Keratinocyte (primary cell): ENCODE results near the gene PTPRN2. TPM values are rescaled to one million over a fixed set of nuclear protein-coding genes. Genes with fewer than 3 reads are reported as not detected.

Experiments used
- DNase-seq: peaks from one replicate; pipeline ENCODE4 v3.0.0-alpha.2; 2011; ENCODE audit warnings: low read depth, missing footprints, low spot score
- FAIRE-seq: peaks from 2 replicates; lab custom pipeline; 2011; peaks lifted over from hg19 to GRCh38; lab: Jason Lieb, UNC
- H2AFZ ChIP-seq: 2 replicates; pipeline ENCODE4 v1.6.0; 2012; ENCODE audit warnings: low read length, control low read depth, inconsistent platforms; ENCODE audit not compliant: control insufficient read depth
- H3K27ac ChIP-seq: 2 replicates; pipeline ENCODE4 v1.5.1; 2011; ENCODE audit warnings: low read length; ENCODE audit not compliant: control insufficient read depth, insufficient read depth
- H3K27me3 ChIP-seq: 3 replicates; pipeline ENCODE4 v1.6.0; 2011; ENCODE audit warnings: low read length; ENCODE audit not compliant: control insufficient read depth, insufficient read depth; ENCODE audit errors: extremely low read depth
- H3K36me3 ChIP-seq, 2 experiments: 2 replicates in 1 of 2; 3 replicates in 1 of 2; pipeline ENCODE4 v1.5.1; 2011; ENCODE audit warnings: low read length in 2 of 2, mild to moderate bottlenecking in 1 of 2; ENCODE audit not compliant: control insufficient read depth in 2 of 2, insufficient read depth in 2 of 2; ENCODE audit errors: extremely low read depth in 1 of 2
- H3K4me1 ChIP-seq: 3 replicates; pipeline ENCODE4 v1.5.1; 2011; ENCODE audit warnings: low read length; ENCODE audit not compliant: control insufficient read depth, insufficient read depth; ENCODE audit errors: extremely low read depth
- H3K4me2 ChIP-seq: 3 replicates; pipeline ENCODE4 v1.6.0; 2011; ENCODE audit warnings: low read depth, low read length; ENCODE audit not compliant: control insufficient read depth, insufficient read depth; ENCODE audit errors: extremely low read depth
- H3K4me3 ChIP-seq, 3 experiments: fragments of 200-600 bp in 1 of 3; sonication (generic) in 1 of 3; 2 replicates in 2 of 3; 3 replicates in 1 of 3; pipeline ENCODE4 v1.5.1; 2011 to 2016; ENCODE audit warnings: low read length in 3 of 3, mild to moderate bottlenecking in 3 of 3, control low read depth in 2 of 3, inconsistent platforms in 1 of 3, low read depth in 1 of 3, mixed read lengths in 1 of 3, mixed run types in 1 of 3, moderate library complexity in 1 of 3; ENCODE audit not compliant: control insufficient read depth in 2 of 3, insufficient read depth in 2 of 3; ENCODE audit errors: extremely low read depth in 1 of 3
- H3K79me2 ChIP-seq: 2 replicates; pipeline ENCODE4 v1.6.0; 2012; ENCODE audit warnings: low read length; ENCODE audit not compliant: control insufficient read depth, insufficient read depth
- H3K9ac ChIP-seq: 3 replicates; pipeline ENCODE4 v1.6.0; 2011; ENCODE audit warnings: low read length; ENCODE audit not compliant: control insufficient read depth, insufficient read depth; ENCODE audit errors: extremely low read depth
- H3K9me1 ChIP-seq: 3 replicates; pipeline ENCODE4 v1.6.0; 2011; ENCODE audit warnings: low read length; ENCODE audit not compliant: control insufficient read depth, insufficient read depth; ENCODE audit errors: extremely low read depth
- H3K9me3 ChIP-seq: 2 replicates; pipeline ENCODE4 v1.5.1; 2012; ENCODE audit warnings: low read depth, low read length; ENCODE audit not compliant: control insufficient read depth
- H4K20me1 ChIP-seq: 3 replicates; pipeline ENCODE4 v1.6.0; 2011; ENCODE audit warnings: low read length; ENCODE audit not compliant: control insufficient read depth, insufficient read depth; ENCODE audit errors: extremely low read depth
- EZH2 ChIP-seq: IDR thresholded peaks from one replicate; pipeline ENCODE4 v1.6.1; 2012; ENCODE audit warnings: inconsistent platforms, mild to moderate bottlenecking, low read length, moderate library complexity
- dilution Hi-C: fragments of 300-500 bp; cut with MboI; formaldehyde crosslinking; loops from one replicate; pipeline ENCODE4 v1.7.0; 2020; ENCODE audit warnings: low sequenced_read_pairs; ENCODE audit not compliant: extremely low pct_ligation_motif_present
- polyA plus RNA-seq, 5 experiments: library from polyadenylated mRNA; depleted of rRNA in 3 of 5; stranded (reverse) in 3 of 5; stranded (forward) in 1 of 5; unstranded in 1 of 5; fragments of >200 nt; gene quantifications; 1 replicate in 1 of 5; 2 replicates in 3 of 5; 3 replicates in 1 of 5; pipeline versions ENCODE4 v1.2.1 to v1.2.3, GENCODE V29; 2011 to 2012; ENCODE audit warnings: missing spikeins in 2 of 5, low read depth in 1 of 5, low replicate concordance in 1 of 5
- TF ChIP-seq, protein P1 (sequence below), 3 experiments: IDR thresholded peaks in 1 of 3; conservative IDR thresholded peaks in 1 of 3; optimal IDR thresholded peaks in 1 of 3; 2 replicates in 2 of 3; 3 replicates in 1 of 3; pipeline versions ENCODE3 to v1.5.1; 2011; ENCODE audit warnings: low read length in 3 of 3, mild to moderate bottlenecking in 3 of 3, moderate library complexity in 2 of 3, control low read depth in 1 of 3, inconsistent platforms in 1 of 3; ENCODE audit not compliant: insufficient read depth in 2 of 3; ENCODE audit errors: extremely low read depth in 1 of 3

Gene PTPRN2
- polyA plus RNA-seq, 1 donor (not counting 4 experiments of a cell fraction or from before 2014, with no cell fraction given): not detected

DNA sequence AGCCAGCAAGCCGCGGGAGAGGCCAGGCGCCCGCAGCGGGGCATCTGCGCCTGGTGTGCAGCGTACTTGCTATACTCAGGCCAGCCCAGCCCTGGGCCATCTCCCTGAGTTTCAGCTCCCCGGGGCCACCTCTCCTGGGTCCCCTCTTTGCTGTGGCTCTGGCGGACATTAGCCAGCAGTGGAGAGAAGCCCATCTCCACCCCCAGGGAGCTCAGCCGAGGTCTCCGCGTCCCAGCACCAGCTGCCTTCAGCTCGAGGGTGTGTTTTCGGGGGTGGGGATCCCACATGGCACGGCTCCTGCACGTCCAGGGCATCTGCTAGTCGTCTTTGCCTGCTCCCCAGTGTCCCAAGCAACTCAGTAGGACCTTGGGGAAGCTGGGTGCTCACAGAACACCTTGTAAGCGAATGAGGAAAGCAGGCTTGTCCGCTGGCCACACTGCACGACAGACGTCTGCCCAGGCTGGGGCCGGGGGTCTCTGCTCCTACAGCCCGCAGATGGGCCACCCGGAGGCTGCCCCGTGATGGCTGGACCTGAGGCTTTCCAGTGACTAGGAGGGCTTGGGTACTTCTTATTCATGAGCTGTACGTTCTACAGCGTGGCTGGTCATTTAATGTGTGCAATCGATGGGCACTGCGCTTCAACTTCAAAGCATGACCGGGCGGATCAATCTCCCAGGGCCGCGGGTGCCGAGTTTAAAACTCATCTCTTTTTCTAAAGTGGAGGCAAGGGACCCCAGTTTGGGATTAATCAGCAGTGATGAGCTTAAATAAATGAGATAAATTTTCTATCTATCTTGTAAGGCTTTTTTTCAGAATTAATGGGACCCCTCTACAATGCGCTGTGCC, 795.2 kb downstream of the PTPRN2 start:
- Histone ChIP-seq H4K20me1 (no peaks in the 10 kb centered on the region), H3K36me3 (no peaks in the 10 kb centered on the region), H3K9me3 (peaks cover 11% of the 10 kb centered on the region), H3K27ac (no peak overlapping the region), H3K9ac (no peak overlapping the region), H3K27me3 (no peaks in the 10 kb centered on the region), H3K4me3 (no peak overlapping the region), H3K4me1 (no peaks in the 10 kb centered on the region), H3K4me2 (no peak overlapping the region), H3K9me1 (no peaks in the 10 kb centered on the region), H2AFZ (no peak overlapping the region), H3K79me2 (no peaks in the 10 kb centered on the region)
- no peak for TF ChIP-seq EZH2
- TF ChIP-seq, protein P1, sequence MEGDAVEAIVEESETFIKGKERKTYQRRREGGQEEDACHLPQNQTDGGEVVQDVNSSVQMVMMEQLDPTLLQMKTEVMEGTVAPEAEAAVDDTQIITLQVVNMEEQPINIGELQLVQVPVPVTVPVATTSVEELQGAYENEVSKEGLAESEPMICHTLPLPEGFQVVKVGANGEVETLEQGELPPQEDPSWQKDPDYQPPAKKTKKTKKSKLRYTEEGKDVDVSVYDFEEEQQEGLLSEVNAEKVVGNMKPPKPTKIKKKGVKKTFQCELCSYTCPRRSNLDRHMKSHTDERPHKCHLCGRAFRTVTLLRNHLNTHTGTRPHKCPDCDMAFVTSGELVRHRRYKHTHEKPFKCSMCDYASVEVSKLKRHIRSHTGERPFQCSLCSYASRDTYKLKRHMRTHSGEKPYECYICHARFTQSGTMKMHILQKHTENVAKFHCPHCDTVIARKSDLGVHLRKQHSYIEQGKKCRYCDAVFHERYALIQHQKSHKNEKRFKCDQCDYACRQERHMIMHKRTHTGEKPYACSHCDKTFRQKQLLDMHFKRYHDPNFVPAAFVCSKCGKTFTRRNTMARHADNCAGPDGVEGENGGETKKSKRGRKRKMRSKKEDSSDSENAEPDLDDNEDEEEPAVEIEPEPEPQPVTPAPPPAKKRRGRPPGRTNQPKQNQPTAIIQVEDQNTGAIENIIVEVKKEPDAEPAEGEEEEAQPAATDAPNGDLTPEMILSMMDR (optimal IDR thresholded peaks at IDR 0.05 in 1 of 3, IDR thresholded peaks at IDR 0.05 in 1 of 3, conservative IDR thresholded peaks at IDR 0.05 in 1 of 3; ENCODE audit: extremely low read depth in 1 of 3, insufficient read depth in 2 of 3, low read length in 3 of 3): no peak
- FAIRE-seq (no peak), DNase-seq (no peak)
- dilution Hi-C loops: no loop called here

- FAIRE-seq (no peak), DNase-seq (no peak)
- H3K4me3 ChIP-seq: no peak overlapping the region
- H3K36me3 ChIP-seq: no peaks in the 10 kb centered on the region
- no peak overlapping the region for H3K4me2 ChIP-seq
- no peak overlapping the region for H2AFZ ChIP-seq
- H3K79me2 ChIP-seq: no peaks in the 10 kb centered on the region
- no peaks in the 10 kb centered on the region for H4K20me1 ChIP-seq
- no peak overlapping the region for H3K9ac ChIP-seq
- H3K9me3 ChIP-seq: peaks cover 9% of the 10 kb centered on the region
- H3K27me3 ChIP-seq: no peaks in the 10 kb centered on the region
- H3K4me1 ChIP-seq: no peaks in the 10 kb centered on the region
- no peak overlapping the region for H3K27ac ChIP-seq
- TF ChIP-seq, protein P1 (optimal IDR thresholded peaks at IDR 0.05 in 1 of 3, IDR thresholded peaks at IDR 0.05 in 1 of 3, conservative IDR thresholded peaks at IDR 0.05 in 1 of 3; ENCODE audit: extremely low read depth in 1 of 3, insufficient read depth in 2 of 3, low read length in 3 of 3): no peak
- no peak for TF ChIP-seq EZH2
- H3K9me1 ChIP-seq: no peaks in the 10 kb centered on the region
- dilution Hi-C loops: no loop called here
Observed at GRCh38 chr7:157791666-157792065, 796.0 kb downstream of the PTPRN2 start.
